Left lobe of liver (tissue), 2 donors: ENCODE results near the gene SNX30. TPM values are rescaled to one million over a fixed set of nuclear protein-coding genes. Genes with fewer than 3 reads are reported as not detected.

Source experiments
- ATAC-seq: fragments of 200-7000 bp; cut with Tn5 transposase; one replicate; pipeline ENCODE4 v1.9.1; 2020; ENCODE audit warnings: mild to moderate bottlenecking, moderate library complexity
- DNase-seq: peaks from one replicate; pipeline ENCODE4 v3.0.0-alpha.2; 2020; ENCODE audit warnings: low spot score
- total RNA-seq: library from RNA; stranded (reverse); gene quantifications from one replicate; pipeline ENCODE4 v1.2.1, GENCODE V29; 2021
- donor health status: DM: no; HTN: no; CAD: no; lungs with moderate emphysema.
- donor health status: DM: no; HTN: yes; CAD: no.

SNX30 gene
- total RNA-seq, 1 donor from 2014 or later: 6.0 TPM

DNA sequence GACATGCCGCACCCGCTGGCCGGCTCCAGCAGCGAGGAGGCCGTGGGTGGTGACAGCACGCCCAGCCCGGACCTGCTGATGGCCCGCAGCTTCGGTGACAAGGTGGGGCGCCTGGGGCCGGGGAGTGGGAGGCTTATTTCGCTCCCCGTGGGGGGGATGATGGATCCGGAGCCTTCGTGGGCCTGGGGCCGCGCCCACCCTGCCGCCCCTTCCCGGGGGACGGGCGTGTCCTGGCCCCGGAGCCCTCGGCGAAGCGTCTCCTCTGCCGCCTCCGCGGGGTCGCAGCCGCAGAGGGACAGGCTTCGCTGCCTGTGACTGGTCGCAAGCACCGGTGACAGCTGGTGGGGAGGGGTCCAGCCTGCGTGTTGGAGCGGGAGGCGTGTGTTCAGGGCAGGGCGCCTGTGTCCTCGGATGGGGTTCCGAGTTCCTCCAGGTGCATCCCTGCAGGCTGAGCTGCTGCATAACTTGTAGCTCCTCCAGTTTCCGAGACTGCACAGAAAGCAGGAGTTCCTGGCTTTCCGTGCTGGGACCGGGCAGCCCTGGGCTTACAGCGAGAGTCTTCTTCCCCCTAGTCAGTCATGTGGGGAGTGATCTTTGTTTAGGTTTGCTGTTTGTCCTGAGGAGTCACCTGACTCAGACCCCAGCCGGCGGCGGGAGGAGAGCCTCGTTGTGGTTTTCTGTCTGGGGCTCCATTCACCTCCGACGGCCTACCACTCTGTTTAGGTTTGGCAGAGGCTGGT is 666 bp downstream of the SNX30 start:
- peak; percentile 34 for ATAC-seq

DNA sequence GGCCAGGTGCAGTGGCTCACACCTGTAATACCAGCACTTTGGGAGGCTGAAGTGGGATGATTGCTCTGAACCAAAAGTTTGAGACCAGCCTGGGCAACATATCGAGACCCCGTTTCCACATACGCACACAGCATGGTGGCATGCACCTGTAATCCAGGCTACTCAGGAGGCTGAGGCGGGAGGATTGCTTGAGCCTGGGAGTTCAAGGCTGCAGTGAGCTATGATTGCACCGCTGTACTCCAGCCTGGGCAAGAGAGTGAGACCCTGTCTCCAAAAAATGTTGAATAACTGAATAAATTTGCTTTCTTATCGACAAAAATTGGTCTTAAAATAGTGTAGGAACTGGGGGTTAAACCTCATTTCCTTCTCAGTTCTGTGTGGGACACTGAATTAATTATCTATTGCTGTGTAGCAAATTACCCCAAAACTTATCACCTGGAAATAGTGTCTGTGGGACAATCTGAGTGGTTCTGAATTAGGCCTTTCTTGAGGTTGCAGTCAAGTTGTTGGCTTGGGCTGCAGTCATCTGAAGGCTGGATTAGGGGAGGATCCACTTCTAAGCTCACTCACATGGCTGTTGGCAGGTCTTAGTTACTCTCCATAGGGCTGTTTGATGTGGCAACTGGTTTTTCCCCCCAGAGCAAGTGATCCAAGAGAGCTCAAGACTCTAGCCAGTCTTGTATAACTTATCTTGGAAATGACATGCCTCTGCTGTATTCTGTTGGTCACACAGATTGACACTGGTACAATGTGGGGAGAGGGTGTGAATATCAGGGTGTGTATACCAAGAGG is 2.0 kb downstream of the SNX30 start:
- ATAC-seq (no peak), DNase-seq (no peak)

More for the DNA sequence above, 666 bp downstream of the SNX30 start:
- peak; percentile 63 for DNase-seq

DNA sequence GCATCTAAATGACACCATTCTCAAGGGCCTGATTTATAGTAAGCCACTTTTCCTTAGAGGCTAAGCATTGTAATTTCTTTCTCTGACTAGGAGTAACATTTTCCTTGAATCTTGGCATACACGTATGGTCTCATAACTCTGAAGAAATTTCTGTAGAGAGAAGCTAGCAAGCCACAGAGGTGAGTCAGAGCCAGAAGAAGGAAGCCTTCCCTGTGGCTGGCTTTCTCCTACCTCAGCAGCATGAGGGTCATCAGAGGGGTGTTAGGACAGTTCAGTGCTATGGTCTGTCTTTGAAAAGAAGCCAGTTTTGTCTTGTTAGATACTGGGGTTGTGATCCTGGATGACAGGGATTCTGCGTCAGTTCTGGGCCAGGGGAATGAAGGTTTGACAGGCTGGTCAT is 3.2 kb downstream of the SNX30 start:
- ATAC-seq (no peak), DNase-seq (no peak)

DNA sequence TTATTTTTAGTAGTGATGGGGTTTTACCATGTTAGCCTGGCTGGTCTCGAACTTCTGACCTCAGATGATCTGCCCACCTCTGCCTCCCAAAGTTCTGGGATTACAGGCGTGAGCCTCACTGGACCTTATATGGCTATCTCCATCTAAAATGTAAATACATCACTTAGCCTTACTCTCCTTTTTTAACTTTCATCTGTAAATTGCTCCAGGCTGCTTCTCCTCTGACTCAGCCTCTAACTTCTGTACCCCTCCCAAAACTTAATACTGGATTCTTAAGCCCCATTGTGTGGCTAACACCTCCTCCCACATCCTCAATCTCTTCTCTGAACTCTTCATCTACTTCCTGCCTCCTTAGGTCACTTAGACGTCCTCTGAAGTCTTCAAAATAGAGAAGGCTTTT is 4.0 kb downstream of the SNX30 start:
- DNase-seq (no peak), ATAC-seq (no peak)

DNA sequence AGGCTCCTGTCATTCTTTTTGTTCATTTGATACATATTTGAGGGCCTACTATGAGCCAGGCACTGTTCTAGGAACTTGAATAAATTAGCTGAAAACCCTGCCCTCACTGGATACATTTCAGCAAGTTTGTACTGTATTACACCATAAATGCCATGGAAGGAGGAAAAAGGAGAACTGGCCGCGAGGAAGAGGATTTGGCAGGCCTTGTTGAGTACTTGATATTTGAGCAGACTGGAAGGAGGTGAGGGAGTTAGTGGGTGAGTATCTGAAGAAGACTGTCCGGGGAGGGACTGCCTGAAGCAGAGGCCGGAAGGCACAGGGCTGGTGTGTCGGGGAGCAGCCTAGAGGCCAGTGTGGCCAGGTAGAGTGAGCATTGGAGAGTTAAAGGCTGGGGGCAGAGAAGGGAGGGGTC is 4.5 kb downstream of the SNX30 start:
- no peak for ATAC-seq
- DNase-seq: no peak

DNA sequence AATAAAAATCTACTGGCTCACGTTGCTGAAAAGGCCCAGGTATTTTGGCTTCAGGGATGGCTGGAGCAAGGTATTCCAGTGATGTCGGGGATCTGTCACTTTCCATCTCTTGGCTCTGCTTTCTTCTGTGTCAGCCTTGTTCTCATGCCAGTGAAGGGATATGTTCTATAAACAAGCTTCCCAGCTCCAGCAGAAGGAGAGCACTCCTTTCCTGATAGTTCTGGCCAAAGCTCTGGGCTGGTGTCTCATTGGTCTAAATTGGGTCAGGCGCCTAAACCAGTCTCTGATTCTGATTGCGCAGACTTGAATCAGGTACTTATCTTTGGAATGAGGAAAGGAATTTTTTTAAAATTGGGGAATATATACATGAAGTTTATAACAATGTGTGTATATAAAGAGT is 5.1 kb downstream of the SNX30 start:
- ATAC-seq (peak; percentile 58), DNase-seq (no peak)

DNA sequence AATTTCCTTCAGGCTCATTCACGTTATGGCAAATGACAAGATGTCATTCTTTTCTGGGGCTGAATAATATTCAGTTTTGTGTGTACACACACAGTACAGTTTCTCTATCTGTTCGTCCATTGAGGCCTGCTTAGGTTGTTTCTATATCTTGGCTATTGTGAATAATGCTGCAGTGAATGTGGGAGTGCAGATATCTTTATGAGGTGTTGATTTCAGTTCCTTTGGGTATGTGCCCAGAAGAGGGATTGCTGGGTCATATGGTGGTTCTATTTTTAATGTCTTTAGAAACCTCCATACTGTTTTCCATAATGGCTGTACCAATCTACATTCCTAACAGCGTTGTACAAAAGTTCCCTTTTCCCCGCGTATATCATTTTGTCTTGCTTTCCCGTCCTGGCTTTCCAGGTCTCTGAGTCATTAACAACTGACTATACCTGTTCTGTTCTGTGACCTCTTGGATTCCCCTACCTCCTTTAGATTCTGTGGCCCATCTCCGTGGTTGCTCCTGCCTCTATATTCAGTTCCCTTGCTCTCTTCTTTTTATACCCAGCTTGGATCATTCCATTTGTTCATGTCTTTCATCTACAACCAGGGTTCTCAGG is 6.8 kb downstream of the SNX30 start:
- ATAC-seq (no peak), DNase-seq (no peak)

DNA sequence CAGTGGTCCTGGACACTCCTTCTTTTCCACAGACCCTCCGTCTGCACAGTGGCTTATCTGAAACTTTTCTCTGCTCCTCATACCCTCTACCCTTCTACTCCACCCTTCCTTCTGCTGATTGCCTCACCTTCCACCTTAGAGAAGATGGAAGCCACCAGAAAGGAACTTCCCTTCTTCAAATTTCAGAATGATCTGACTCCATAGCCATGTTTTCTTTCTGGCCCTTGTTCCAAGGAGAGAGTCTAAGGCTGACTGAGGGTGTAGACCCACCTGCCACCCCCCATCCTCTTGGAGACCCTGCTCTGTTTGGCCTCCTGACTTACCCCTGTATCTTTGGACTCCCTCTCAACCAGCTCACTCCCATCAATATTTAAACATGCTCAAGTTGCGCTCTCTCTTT is 7.4 kb downstream of the SNX30 start:
- no peak for ATAC-seq
- no peak for DNase-seq

DNA sequence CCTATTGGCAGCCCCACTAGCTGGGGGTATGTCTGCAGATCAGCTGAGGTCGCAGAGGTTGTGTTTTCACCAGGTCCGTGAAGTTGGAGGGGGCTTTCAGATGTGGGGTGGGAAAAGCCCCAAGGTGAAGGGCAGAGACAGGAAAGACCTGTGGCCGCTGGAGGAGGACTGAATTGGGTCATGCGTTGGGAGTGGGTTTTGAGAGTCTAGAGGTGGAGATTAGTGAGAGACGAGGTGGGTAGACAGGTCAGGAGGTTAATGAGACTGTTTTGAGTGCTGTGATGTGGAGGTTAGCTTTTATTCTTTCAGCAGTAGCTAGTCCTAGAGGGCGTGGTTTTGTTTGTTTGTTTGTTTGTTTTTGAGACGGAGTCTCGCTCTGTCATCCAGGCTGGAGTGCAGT is 10.3 kb downstream of the SNX30 start:
- DNase-seq: no peak
- ATAC-seq: no peak

DNA sequence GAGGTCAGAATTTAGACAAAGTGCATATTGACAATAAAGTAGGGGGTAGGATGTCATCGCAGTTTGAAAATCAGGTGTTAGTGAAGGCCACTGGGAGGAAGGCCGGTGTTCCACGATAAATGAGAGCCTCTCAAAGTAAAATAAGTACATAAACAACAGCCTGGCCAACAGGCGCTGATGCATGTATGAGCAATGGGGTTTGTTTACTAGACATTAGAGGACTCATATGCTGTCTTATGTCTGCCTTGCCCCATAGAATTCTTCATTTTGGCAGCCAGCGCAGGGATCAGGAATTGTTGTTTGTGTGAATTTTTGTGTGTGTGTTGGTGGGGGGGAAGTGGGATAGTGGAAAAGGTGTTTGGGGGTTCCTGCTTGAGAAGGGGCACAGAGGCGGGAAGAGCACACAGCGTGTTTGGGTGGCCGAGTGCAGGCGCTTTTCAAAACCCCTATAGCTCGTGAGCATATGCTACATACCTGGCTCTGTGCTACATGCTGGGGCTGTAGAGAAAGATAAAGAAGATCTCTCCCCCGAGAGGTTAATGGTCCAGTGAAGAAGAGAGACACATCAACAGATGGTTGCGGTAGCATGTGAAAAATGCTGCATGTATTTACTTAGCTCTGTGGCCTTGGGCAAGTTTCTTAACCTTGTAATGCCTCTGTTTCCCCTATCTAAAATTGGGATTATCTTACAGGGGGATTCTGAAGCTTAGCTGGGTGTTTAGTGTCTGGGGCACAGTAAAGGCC is 11.5 kb downstream of the SNX30 start:
- ATAC-seq (no peak), DNase-seq (no peak)

DNA sequence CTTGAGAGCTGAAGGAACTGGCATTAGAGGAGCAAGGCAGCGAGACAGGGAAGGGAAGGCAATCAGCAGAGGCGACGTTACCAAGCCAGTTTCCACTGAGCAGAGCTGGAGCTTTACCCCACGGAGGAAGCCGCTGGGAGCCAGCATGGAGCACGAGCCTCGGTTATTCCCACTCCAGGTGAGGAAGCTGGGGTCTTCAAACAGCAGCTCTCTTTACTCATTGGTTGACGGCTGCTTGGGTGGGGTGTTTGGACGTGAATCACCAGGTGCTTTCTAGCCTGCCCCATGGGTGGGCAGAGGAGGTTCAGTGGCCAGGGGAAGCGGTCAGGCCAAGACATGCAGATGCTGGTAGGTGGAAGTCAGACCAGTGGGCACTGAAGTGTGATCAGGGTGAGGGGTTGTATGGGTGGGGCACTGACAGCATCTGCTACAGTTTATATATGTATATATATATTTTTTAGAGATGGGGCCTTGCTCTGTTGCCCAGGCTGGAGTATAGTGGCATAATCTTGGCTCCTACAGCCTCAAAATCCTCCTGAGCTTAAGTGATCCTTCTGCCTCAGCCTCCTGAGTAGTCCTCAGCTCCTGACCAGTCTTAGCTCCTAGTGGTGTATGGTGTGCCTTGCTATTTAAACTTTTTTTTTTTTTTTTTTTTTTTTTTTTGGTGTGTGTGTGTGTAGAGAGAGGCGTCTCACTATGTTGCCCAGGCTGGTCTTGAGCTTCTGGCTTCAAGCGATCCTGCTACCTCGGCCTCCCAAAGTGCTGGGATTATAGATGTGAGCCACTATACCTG is 12.4 kb downstream of the SNX30 start:
- DNase-seq (no peak), ATAC-seq (no peak)

DNA sequence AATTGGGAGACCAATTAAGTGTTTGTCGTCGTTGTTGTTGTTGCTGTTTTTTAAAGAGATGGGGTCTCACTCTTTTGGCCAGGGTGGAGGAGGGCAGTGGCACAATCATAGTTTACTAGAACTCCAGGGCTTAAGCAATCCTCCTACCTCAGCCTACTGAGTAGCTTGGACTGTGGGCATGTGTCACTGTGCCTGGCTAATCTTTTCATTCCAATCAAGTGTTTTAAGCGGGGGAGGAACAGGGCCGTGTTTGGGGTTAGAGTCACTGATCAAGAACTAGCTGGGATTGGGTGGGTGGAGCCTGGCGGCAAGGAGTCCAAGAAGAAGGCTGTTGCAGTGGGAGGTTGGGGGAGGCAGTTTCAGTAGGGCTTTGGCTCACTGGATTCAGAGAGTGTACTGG is 13.8 kb downstream of the SNX30 start:
- DNase-seq (no peak), ATAC-seq (peak; percentile 48)

DNA sequence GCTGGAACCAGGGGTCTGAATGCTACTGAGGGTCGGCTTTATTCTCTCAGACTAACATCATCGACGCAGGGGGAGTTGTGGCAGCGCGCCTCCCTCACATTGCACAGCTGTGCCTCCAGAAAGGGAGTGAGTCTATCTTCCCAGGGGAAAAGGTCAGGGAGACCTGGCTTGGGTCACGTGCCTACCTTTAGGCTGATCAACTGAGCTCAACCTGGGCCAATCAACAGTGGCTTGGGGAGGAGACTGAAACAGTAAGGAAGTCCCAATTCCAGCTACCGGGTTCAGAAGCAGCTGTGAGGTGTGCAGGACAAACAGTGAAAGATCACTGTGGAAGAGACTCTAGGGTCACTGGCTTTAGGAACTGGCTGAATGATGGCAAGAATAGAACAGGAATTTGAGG is 14.3 kb downstream of the SNX30 start:
- DNase-seq (no peak), ATAC-seq (peak; percentile 85)

DNA sequence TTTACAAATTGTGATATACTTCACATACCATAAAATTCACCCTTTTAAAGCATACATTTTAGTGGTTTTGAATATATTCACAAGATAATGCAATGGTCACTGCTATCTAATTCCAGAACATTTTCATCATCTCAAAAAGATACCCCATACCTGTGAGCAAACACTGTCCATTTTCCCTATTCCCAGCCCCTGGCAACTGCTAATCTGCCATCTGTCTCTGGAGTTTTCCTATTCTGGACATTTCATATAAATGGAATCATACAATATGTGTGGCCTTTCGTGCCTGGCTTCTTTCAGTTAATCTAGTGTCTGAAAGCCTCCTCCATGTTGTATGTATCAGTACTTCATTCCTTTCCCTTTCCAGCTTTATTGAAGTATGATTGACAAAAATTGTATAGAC is 14.7 kb downstream of the SNX30 start:
- no peak for DNase-seq
- no peak for ATAC-seq

DNA sequence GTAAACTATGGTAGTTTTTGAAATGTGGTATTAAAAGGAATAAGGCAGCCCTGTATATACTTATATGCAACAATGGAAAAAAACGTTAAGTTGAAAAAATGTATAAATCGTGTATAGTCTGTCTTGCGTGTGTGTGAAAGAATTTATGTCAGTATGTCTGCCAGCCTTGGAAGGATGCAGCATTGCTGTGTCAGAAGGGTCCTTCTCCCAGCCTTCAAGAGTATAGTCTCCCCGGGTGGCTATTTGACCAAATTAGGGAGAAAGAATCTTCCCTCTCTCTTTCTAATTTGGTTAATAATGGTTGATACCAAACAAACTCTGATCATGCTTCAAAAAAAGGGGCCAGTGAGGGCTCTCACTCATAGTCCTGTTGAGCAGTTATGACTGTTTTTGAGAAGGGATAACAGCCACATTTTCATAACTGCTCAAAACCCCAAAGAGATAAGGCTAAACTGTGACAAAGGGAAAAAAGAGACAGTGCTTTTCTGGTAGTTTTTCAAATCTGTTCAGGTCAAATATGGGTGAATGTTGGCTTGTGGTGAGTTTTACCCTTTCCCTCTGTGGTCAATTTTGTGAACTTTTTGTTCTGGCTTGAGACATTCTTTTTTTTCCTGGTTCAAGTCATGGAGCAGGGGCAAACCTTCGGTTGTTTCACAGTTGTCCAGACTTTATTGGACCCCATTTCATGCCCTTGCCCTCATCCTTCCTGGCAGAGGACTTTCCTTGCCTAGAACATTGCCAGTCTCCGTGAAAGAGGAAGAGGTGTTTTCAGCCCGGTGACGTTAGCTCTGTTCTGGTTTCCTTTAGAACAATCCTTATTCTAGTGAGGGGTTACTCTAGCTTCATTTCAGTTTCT is 21.0 kb downstream of the SNX30 start:
- no peak for DNase-seq
- peak; percentile 20 for ATAC-seq

DNA sequence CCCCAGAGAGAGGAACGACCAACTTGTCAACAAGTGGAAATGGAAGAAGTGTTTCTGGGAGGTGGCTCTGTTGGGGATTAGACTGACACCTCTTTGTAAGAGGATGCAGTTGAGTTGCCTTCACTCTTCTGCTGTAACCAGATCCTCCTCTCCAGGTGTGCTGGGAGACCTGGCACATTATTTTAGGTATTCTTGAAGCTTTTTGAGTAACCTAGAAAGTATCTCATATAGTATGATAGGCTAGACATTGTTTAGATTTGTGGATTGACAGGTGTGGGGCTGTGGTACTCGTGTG is 21.6 kb downstream of the SNX30 start:
- DNase-seq (no peak), ATAC-seq (no peak)

DNA sequence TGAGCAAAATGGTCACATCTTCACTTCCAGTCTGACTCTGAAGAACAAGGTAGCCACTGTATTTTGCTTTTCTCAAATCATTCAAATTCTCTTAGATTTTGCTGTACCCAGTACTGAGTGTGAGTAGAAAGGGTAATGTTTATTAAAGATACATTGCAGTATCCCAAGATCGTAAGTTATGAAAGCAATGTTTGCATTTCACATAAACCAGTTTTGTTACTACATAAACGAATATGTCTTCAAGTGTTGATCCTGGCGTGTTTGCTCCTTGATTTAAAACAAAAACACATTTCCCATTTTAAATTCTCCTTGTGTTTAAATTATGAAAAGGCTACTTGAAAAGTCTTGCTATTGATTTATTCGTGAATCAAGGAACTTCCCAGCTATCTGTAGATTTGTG is 22.0 kb downstream of the SNX30 start:
- no peak for DNase-seq
- ATAC-seq: no peak

DNA sequence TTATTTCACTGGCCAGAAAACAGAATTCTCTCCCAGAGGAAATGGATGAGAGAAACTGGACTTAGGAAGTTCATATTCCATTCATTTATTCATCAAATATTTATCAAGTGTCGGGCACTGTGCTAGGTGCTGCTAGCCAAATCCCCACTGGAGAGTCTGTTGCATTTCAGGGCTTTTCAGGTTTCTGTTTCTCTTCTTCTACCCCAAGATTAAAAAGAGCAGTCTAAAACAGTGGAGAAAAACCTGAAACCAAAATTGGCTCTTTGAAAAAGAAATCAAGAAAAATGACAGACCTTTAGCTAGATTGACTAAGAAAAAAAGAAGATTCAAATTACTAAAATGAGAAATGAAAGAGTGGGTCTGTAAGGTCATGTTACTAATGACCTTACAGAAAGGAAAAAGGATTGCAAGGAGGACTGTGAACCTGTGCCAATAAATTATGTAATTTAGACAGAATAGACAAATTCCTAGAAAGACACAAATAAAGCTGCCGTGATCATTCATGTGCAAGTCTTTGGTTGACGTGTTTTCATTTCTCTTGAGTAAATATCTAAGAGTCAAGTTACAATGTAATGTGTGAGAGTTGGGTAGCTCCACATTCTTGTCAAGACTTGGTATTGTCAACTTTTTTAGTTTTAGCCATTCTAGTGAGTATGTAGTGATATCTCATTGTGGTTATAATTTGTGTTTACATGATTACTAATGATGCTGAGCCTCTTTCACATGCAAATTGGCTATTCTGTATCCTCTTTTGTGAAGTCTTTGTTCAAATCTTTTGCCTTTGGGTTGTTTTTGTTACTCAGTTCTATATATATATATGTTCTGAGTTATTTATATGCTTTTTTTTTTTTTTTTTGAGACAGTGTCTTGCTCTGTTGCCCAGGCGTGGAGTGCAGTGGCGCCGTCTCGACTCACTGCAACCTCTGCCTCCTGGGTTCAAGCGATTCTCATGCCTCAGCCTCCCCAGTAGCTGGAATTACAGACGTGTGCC is 23.7 kb downstream of the SNX30 start:
- ATAC-seq (peak; percentile 44), DNase-seq (no peak)

DNA sequence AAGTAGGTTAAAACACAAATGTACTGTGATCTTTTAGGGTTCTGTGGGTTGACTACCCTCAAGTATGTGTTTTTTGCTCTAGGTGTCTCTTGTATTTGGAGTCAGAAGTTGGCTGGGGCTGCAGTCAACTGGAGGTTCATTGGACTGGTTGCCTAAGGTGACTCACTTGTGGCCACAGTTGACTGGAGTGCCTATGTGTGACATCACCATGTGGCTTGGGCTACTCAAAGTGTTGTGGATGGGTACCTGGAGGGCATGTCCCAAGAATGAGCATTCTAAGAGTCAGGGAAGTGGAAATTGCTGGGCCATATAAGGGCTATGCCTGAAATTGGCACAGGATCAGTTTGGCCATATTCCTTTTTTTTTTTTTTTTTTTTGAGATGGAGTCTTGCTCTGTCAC is 27.4 kb downstream of the SNX30 start:
- ATAC-seq (no peak), DNase-seq (no peak)
